ENCODE results near the gene ALAS1.

Gene ALAS1

GRCh38 chr3:52185837-52186236 lies 12.1 kb upstream of the ALAS1 start:
- POLR2A ChIA-PET (ENCODE audit: low non-redundant PET), result no interaction called here
- DNase-seq (ENCODE audit: low spot score), result no peak
- CTCF ChIA-PET, result no interaction called here
- no peak for TF ChIP-seq CTCF (conservative IDR thresholded peaks at IDR 0.05; ENCODE audit: low read depth)
- no peak overlapping the region for H3K27ac ChIP-seq

GRCh38 chr3:52186729-52187128 lies 11.2 kb upstream of the ALAS1 start:
- DNase-seq (ENCODE audit: low spot score), result no peak
- ChIA-PET POLR2A (ENCODE audit: low non-redundant PET) (no interaction called here), CTCF (interaction anchor here (0.9 kb wide), 1 partner anchor 16 kb away, joined by 3 read pairs; no protein-coding TSS in a partner anchor)
- TF ChIP-seq CTCF (conservative IDR thresholded peaks at IDR 0.05; ENCODE audit: low read depth), result no peak
- H3K27ac ChIP-seq, result no peak overlapping the region

GRCh38 chr3:52188556-52188955 lies 9.4 kb upstream of the ALAS1 start:
- no peak for DNase-seq (ENCODE audit: low spot score)
- no peak overlapping the region for H3K27ac ChIP-seq
- POLR2A ChIA-PET (ENCODE audit: low non-redundant PET), result no interaction called here
- CTCF ChIA-PET, result interaction anchor here (0.5 to 0.6 kb wide), 3 partner anchors 30 to 77 kb away, joined by 3 to 5 read pairs (median 4); no protein-coding TSS in a partner anchor
- TF ChIP-seq CTCF (conservative IDR thresholded peaks at IDR 0.05; ENCODE audit: low read depth), result no peak

GRCh38 chr3:52190294-52191074 lies 7.5 kb upstream of the ALAS1 start:
- DNase-seq (ENCODE audit: low spot score), result no peak
- H3K27ac ChIP-seq, result peak overlapping the region; percentile 54
- ChIA-PET POLR2A (ENCODE audit: low non-redundant PET) (no interaction called here), CTCF (no interaction called here)
- no peak for TF ChIP-seq CTCF (conservative IDR thresholded peaks at IDR 0.05; ENCODE audit: low read depth)

GRCh38 chr3:52191663-52192062 lies 6.3 kb upstream of the ALAS1 start:
- CTCF ChIA-PET, result interaction anchor here (0.5 kb wide), 1 partner anchor 9 kb away, joined by 5 read pairs; no protein-coding TSS in a partner anchor
- POLR2A ChIA-PET (ENCODE audit: low non-redundant PET), result no interaction called here
- no peak overlapping the region for H3K27ac ChIP-seq
- TF ChIP-seq CTCF (conservative IDR thresholded peaks at IDR 0.05; ENCODE audit: low read depth), result no peak
- no peak for DNase-seq (ENCODE audit: low spot score)

GRCh38 chr3:52193065-52193464 lies 4.9 kb upstream of the ALAS1 start:
- TF ChIP-seq CTCF (conservative IDR thresholded peaks at IDR 0.05; ENCODE audit: low read depth), result no peak
- DNase-seq (ENCODE audit: low spot score), result peak; percentile 77
- ChIA-PET POLR2A (ENCODE audit: low non-redundant PET) (no interaction called here), CTCF (no interaction called here)
- peak overlapping the region; percentile 6; the same call in 1 of the 2 replicates for H3K27ac ChIP-seq
